ENCODE measurements around the gene CAPG.

DNA sequence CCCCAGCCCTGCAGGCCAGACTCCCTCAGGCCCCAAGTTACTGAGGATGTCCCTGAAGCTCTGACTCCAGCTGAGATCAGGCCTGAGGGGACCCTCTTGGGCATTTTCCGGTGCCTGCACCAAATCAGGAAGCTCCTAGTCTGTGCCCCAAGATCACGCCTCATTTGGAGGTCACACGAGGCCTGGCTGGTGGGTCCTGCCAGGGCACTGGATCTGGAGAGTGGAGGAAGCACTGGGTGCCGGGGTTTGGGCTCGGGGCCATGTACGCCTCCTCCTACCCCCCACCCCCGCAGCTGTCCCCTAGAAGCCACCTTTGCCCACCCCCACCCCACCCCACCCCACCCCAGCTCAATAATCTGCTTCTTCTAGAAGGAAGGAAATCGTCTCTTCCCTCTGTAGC, 24.5 kb upstream of the CAPG start:
- TF ChIP-seq, protein P1, sequence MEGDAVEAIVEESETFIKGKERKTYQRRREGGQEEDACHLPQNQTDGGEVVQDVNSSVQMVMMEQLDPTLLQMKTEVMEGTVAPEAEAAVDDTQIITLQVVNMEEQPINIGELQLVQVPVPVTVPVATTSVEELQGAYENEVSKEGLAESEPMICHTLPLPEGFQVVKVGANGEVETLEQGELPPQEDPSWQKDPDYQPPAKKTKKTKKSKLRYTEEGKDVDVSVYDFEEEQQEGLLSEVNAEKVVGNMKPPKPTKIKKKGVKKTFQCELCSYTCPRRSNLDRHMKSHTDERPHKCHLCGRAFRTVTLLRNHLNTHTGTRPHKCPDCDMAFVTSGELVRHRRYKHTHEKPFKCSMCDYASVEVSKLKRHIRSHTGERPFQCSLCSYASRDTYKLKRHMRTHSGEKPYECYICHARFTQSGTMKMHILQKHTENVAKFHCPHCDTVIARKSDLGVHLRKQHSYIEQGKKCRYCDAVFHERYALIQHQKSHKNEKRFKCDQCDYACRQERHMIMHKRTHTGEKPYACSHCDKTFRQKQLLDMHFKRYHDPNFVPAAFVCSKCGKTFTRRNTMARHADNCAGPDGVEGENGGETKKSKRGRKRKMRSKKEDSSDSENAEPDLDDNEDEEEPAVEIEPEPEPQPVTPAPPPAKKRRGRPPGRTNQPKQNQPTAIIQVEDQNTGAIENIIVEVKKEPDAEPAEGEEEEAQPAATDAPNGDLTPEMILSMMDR (IDR thresholded peaks at IDR 0.05; ENCODE audit: low read length): no peak
- no peak for TF ChIP-seq EZH2phosphoT487 (IDR thresholded peaks at IDR 0.05; ENCODE audit: low read length)
